DND-41 (cell line): Measurements from ENCODE around the gene IMP4.

ENCODE experiments used
- ATAC-seq: fragments of 200-7000 bp; cut with Tn5 transposase; 3 replicates; pipeline ENCODE4 v1.9.1; 2021; ENCODE audit warnings: low read depth; ENCODE audit not compliant: insufficient read depth
- DNase-seq: peaks from one replicate; pipeline ENCODE4 v3.0.0-alpha.2; 2020
- H2AFZ ChIP-seq: 2 replicates; pipeline ENCODE4 v1.6.0; 2012; ENCODE audit warnings: low read depth, low read length
- H3K27ac ChIP-seq: 2 replicates; pipeline ENCODE4 v1.5.1; 2012; ENCODE audit warnings: low read length, inconsistent platforms
- H3K27me3 ChIP-seq: fragments of 200-600 bp; sonication (generic); 2 replicates; pipeline ENCODE4 v1.6.0; 2012; ENCODE audit warnings: low read length, mild to moderate bottlenecking, inconsistent platforms; ENCODE audit not compliant: insufficient read depth, poor library complexity
- H3K36me3 ChIP-seq: 2 replicates; pipeline ENCODE4 v1.5.1; 2012; ENCODE audit warnings: low read length, inconsistent platforms; ENCODE audit not compliant: insufficient read depth
- H3K4me1 ChIP-seq: 2 replicates; pipeline ENCODE4 v1.5.1; 2012; ENCODE audit warnings: mild to moderate bottlenecking, low read length; ENCODE audit not compliant: insufficient read depth
- H3K4me2 ChIP-seq: 2 replicates; pipeline ENCODE4 v1.6.0; 2012; ENCODE audit warnings: mild to moderate bottlenecking, moderate library complexity, low read length, inconsistent platforms; ENCODE audit not compliant: insufficient read depth
- H3K4me3 ChIP-seq, 2 experiments: fragments of 200-600 bp in 1 of 2; shearing (Covaris generic) in 1 of 2; 2 replicates each; pipeline ENCODE4 v1.5.1; 2012 to 2016; ENCODE audit warnings: inconsistent platforms in 2 of 2, low read length in 2 of 2, mild to moderate bottlenecking in 2 of 2, low read depth in 1 of 2, moderate library complexity in 1 of 2
- H3K79me2 ChIP-seq: 2 replicates; pipeline ENCODE4 v1.6.0; 2012; ENCODE audit warnings: low read length, inconsistent platforms; ENCODE audit not compliant: insufficient read depth
- H3K9ac ChIP-seq: 2 replicates; pipeline ENCODE4 v1.6.0; 2012; ENCODE audit warnings: low read depth, mild to moderate bottlenecking, inconsistent platforms, low read length, moderate library complexity
- H3K9me3 ChIP-seq: 2 replicates; pipeline ENCODE4 v1.5.1; 2012; ENCODE audit warnings: low read length, moderate library complexity, mild to moderate bottlenecking, inconsistent platforms; ENCODE audit not compliant: insufficient read depth, severe bottlenecking
- H4K20me1 ChIP-seq: 2 replicates; pipeline ENCODE4 v1.6.0; 2012; ENCODE audit warnings: low read length; ENCODE audit not compliant: insufficient read depth
- EZH2 ChIP-seq: IDR thresholded peaks from 3 replicates; pipeline ENCODE4 v1.6.1; 2012; ENCODE audit warnings: borderline replicate concordance, low read depth, mild to moderate bottlenecking, moderate library complexity, low read length, inconsistent platforms; ENCODE audit not compliant: severe bottlenecking
- TF ChIP-seq, protein P1 (sequence below): IDR thresholded peaks from 2 replicates; pipeline ENCODE4 v1.5.1; 2012; ENCODE audit warnings: borderline replicate concordance, low read length, moderate library complexity, mild to moderate bottlenecking; ENCODE audit not compliant: poor library complexity, severe bottlenecking; ENCODE audit errors: extremely low read depth

Gene IMP4

DNA sequence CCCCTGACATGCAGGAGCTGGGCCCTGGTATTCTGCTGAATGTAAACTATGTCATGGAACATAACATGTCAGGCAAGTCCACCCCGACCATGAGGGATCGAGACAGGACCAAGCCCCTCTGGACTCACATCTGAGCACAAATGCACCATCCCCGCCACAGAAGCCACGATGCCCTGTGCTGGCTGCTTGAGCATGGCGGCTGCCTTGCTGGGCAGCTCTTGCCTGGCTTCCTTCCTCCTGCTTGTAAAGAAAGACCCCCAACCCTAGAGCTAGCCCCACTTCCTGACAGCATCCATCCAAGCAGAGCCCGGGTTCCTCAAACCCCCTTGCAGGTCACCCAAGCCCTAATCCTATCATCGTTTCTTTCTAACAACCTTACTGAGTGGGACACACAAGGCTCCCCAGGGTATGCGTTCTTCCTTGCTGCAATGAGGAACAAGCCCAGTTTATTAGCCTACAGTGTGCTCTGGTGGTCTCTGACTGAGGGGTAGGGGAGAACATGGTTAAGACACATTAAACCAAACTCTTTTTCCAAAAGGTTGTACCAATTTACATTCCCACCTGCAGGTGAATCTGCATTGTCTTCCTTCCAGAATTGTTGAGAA lies 39.7 kb downstream of the IMP4 start:
- peaks cover 9% of the 10 kb centered on the region for H3K4me1 ChIP-seq
- ATAC-seq (no peak), DNase-seq (no peak)
- H2AFZ ChIP-seq, result no peak overlapping the region
- H3K27me3 ChIP-seq, result no peaks in the 10 kb centered on the region
- H3K27ac ChIP-seq, result no peak overlapping the region
- no peak overlapping the region for H3K4me3 ChIP-seq
- TF ChIP-seq, protein P1, sequence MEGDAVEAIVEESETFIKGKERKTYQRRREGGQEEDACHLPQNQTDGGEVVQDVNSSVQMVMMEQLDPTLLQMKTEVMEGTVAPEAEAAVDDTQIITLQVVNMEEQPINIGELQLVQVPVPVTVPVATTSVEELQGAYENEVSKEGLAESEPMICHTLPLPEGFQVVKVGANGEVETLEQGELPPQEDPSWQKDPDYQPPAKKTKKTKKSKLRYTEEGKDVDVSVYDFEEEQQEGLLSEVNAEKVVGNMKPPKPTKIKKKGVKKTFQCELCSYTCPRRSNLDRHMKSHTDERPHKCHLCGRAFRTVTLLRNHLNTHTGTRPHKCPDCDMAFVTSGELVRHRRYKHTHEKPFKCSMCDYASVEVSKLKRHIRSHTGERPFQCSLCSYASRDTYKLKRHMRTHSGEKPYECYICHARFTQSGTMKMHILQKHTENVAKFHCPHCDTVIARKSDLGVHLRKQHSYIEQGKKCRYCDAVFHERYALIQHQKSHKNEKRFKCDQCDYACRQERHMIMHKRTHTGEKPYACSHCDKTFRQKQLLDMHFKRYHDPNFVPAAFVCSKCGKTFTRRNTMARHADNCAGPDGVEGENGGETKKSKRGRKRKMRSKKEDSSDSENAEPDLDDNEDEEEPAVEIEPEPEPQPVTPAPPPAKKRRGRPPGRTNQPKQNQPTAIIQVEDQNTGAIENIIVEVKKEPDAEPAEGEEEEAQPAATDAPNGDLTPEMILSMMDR, result no peak
- no peak for TF ChIP-seq EZH2
- no peak overlapping the region for H3K9ac ChIP-seq
- H3K9me3 ChIP-seq, result no peaks in the 10 kb centered on the region
- H3K79me2 ChIP-seq, result no peaks in the 10 kb centered on the region
- H3K4me2 ChIP-seq, result no peak overlapping the region
- no peaks in the 10 kb centered on the region for H4K20me1 ChIP-seq
- H3K36me3 ChIP-seq, result no peaks in the 10 kb centered on the region

GRCh38 chr2:130385709-130386108 lies 43.0 kb downstream of the IMP4 start:
- Histone ChIP-seq H2AFZ (no peak overlapping the region), H3K27me3 (no peaks in the 10 kb centered on the region), H3K27ac (no peak overlapping the region), H3K79me2 (no peaks in the 10 kb centered on the region), H3K4me1 (no peaks in the 10 kb centered on the region), H3K36me3 (no peaks in the 10 kb centered on the region), H3K9me3 (no peaks in the 10 kb centered on the region), H3K4me2 (no peak overlapping the region), H3K9ac (no peak overlapping the region), H3K4me3 (no peak overlapping the region), H4K20me1 (no peaks in the 10 kb centered on the region)
- TF ChIP-seq, protein P1, result no peak
- TF ChIP-seq EZH2, result no peak
- DNase-seq (no peak), ATAC-seq (no peak)

- Histone ChIP-seq H3K4me1 (no peaks in the 10 kb centered on the region), H3K79me2 (no peaks in the 10 kb centered on the region), H3K27ac (no peak overlapping the region), H3K4me2 (no peak overlapping the region), H3K27me3 (no peaks in the 10 kb centered on the region), H3K36me3 (no peaks in the 10 kb centered on the region), H3K9ac (no peak overlapping the region), H3K9me3 (no peaks in the 10 kb centered on the region), H2AFZ (no peak overlapping the region), H3K4me3 (no peak overlapping the region), H4K20me1 (no peaks in the 10 kb centered on the region)
- DNase-seq, result no peak
- TF ChIP-seq EZH2, result no peak
- TF ChIP-seq, protein P1, result no peak
- no peak for ATAC-seq
Measured at GRCh38 chr2:130387071-130387400, 44.3 kb downstream of the IMP4 start.

GRCh38 chr2:130387804-130388203 lies 45.1 kb downstream of the IMP4 start:
- ATAC-seq (no peak), DNase-seq (no peak)
- Histone ChIP-seq H3K9ac (no peak overlapping the region), H3K36me3 (no peaks in the 10 kb centered on the region), H3K9me3 (no peaks in the 10 kb centered on the region), H2AFZ (no peak overlapping the region), H4K20me1 (no peaks in the 10 kb centered on the region), H3K4me1 (no peaks in the 10 kb centered on the region), H3K4me3 (no peak overlapping the region), H3K4me2 (no peak overlapping the region), H3K27ac (no peak overlapping the region), H3K79me2 (no peaks in the 10 kb centered on the region), H3K27me3 (no peaks in the 10 kb centered on the region)
- TF ChIP-seq, protein P1, result no peak
- TF ChIP-seq EZH2, result no peak
